Measurements from ENCODE around the gene GPR137B. TPM values are rescaled to one million over a fixed set of nuclear protein-coding genes. Genes with fewer than 3 reads are reported as not detected.

The GPR137B gene
- total RNA-seq, 2 experiments from 2014 or later: 8.6 to 9.5 TPM

DNA sequence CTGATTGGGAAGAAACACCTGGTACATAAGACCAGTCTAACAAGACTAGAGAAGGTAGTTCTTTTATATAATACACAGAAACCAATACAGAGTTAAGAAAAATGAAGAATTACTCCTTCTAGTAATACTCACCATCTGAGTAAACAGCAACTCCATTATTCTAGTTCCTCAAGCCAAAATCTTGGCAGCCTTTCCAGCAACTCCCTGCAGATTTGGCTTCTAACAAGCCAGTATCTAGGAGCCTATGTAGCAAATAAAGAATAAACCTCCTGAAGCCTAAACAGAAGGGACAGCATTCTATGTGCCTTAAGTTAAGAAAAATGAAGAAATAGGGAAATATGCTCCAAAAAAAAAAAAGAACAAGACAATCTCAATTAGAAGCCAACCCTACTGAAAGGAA is 114.9 kb downstream of the GPR137B start:
- DNase-seq: no peak
- H3K36me3 Mint-ChIP-seq (ENCODE audit: low read depth): peaks cover 16% of the 10 kb centered on the region
- no peak overlapping the region for H3K4me3 Mint-ChIP-seq
- no peaks in the 10 kb centered on the region for H3K27me3 Mint-ChIP-seq
- ChIA-PET CTCF (no interaction called here), POLR2A (no interaction called here)
- H3K4me1 Mint-ChIP-seq: no peaks in the 10 kb centered on the region
- H3K27ac Mint-ChIP-seq: no peak overlapping the region
- H3K9me3 Mint-ChIP-seq: peaks cover 21% of the 10 kb centered on the region

GRCh38 chr1:236258114-236258622 is 115.8 kb downstream of the GPR137B start:
- H3K27me3 Mint-ChIP-seq: no peaks in the 10 kb centered on the region
- H3K4me3 Mint-ChIP-seq: no peak overlapping the region
- no peak overlapping the region for H3K27ac Mint-ChIP-seq
- peaks cover 21% of the 10 kb centered on the region for H3K9me3 Mint-ChIP-seq
- POLR2A ChIA-PET: no interaction called here
- CTCF ChIA-PET: no interaction called here
- H3K36me3 Mint-ChIP-seq (ENCODE audit: low read depth): peaks cover 16% of the 10 kb centered on the region
- no peaks in the 10 kb centered on the region for H3K4me1 Mint-ChIP-seq
- DNase-seq: no peak

Other genes with a start within 250 kb of the GPR137B start
- under 1 TPM; 0.45 TPM for gene NID1, start 77.4 kb upstream of the GPR137B start, total RNA-seq
- gene ERO1B, start 139.4 kb downstream of the GPR137B start, total RNA-seq: 1 to 10 TPM; 4.1 TPM

Measured in activated CD4-positive, alpha-beta memory T cell treated with anti-CD3 and anti-CD28 coated beads, Interleukin-2, amount 10 ng/mL, durations not matched to agents 7 days and 5 days (primary cell).